ENCODE data around the gene SMIM38.

The SMIM38 gene

GRCh38 chr11:69122630-69123431, 32.9 kb upstream of the SMIM38 start:
- Histone ChIP-seq H3K27me3 (ENCODE audit: insufficient read depth, low read length, poor library complexity) (no peaks in the 10 kb centered on the region), H4K20me1 (ENCODE audit: insufficient read depth, low read length) (no peaks in the 10 kb centered on the region), H3K9ac (ENCODE audit: low read depth, low read length) (no peak overlapping the region), H3K27ac (ENCODE audit: low read length) (no peak overlapping the region), H3K4me1 (ENCODE audit: insufficient read depth, low read length) (no peaks in the 10 kb centered on the region), H3K79me2 (ENCODE audit: insufficient read depth, low read length) (no peaks in the 10 kb centered on the region), H3K4me3 (ENCODE audit: low read depth in 1 of 2, low read length in 2 of 2) (no peak overlapping the region), H3K4me2 (ENCODE audit: insufficient read depth, low read length) (no peak overlapping the region), H3K36me3 (ENCODE audit: insufficient read depth, low read length) (no peaks in the 10 kb centered on the region), H3K9me3 (ENCODE audit: insufficient read depth, low read length, severe bottlenecking) (no peaks in the 10 kb centered on the region), H2AFZ (ENCODE audit: low read depth, low read length) (no peak overlapping the region)
- TF ChIP-seq EZH2 (IDR thresholded peaks at IDR 0.05; ENCODE audit: borderline replicate concordance, low read depth, low read length, severe bottlenecking) (no peak), CTCF (IDR thresholded peaks at IDR 0.05; ENCODE audit: borderline replicate concordance, extremely low read depth, low read length, poor library complexity, severe bottlenecking) (no peak)
- ATAC-seq (ENCODE audit: insufficient read depth, low read depth) (peak; percentile 44; the same call in 1 of the 3 replicates), DNase-seq (peak; percentile 19)

GRCh38 chr11:69123593-69124545, 31.9 kb upstream of the SMIM38 start:
- H3K4me3 ChIP-seq (ENCODE audit: low read depth in 1 of 2, low read length in 2 of 2) = no peak overlapping the region
- no peak for ATAC-seq (ENCODE audit: insufficient read depth, low read depth)

GRCh38 chr11:69125861-69126260, 29.9 kb upstream of the SMIM38 start:
- no peak overlapping the region for H3K27ac ChIP-seq (ENCODE audit: low read length)
- no peaks in the 10 kb centered on the region for H3K27me3 ChIP-seq (ENCODE audit: insufficient read depth, low read length, poor library complexity)
- H3K4me2 ChIP-seq (ENCODE audit: insufficient read depth, low read length) = no peak overlapping the region
- H3K4me1 ChIP-seq (ENCODE audit: insufficient read depth, low read length) = no peaks in the 10 kb centered on the region
- no peak overlapping the region for H2AFZ ChIP-seq (ENCODE audit: low read depth, low read length)
- no peak overlapping the region for H3K4me3 ChIP-seq (ENCODE audit: low read depth in 1 of 2, low read length in 2 of 2)
- TF ChIP-seq EZH2 (IDR thresholded peaks at IDR 0.05; ENCODE audit: borderline replicate concordance, low read depth, low read length, severe bottlenecking) (no peak), CTCF (IDR thresholded peaks at IDR 0.05; ENCODE audit: borderline replicate concordance, extremely low read depth, low read length, poor library complexity, severe bottlenecking) (no peak)
- ATAC-seq (ENCODE audit: insufficient read depth, low read depth) (no peak), DNase-seq (no peak)
- no peaks in the 10 kb centered on the region for H4K20me1 ChIP-seq (ENCODE audit: insufficient read depth, low read length)
- no peaks in the 10 kb centered on the region for H3K36me3 ChIP-seq (ENCODE audit: insufficient read depth, low read length)
- no peaks in the 10 kb centered on the region for H3K79me2 ChIP-seq (ENCODE audit: insufficient read depth, low read length)
- H3K9ac ChIP-seq (ENCODE audit: low read depth, low read length) = no peak overlapping the region
- H3K9me3 ChIP-seq (ENCODE audit: insufficient read depth, low read length, severe bottlenecking) = no peaks in the 10 kb centered on the region

More at GRCh38 chr11:69123593-69124545, 31.9 kb upstream of the SMIM38 start:
- Histone ChIP-seq H3K4me2 (ENCODE audit: insufficient read depth, low read length) (no peak overlapping the region), H3K4me1 (ENCODE audit: insufficient read depth, low read length) (no peaks in the 10 kb centered on the region), H3K9ac (ENCODE audit: low read depth, low read length) (no peak overlapping the region), H3K36me3 (ENCODE audit: insufficient read depth, low read length) (no peaks in the 10 kb centered on the region), H4K20me1 (ENCODE audit: insufficient read depth, low read length) (no peaks in the 10 kb centered on the region), H3K79me2 (ENCODE audit: insufficient read depth, low read length) (no peaks in the 10 kb centered on the region), H3K27ac (ENCODE audit: low read length) (no peak overlapping the region), H2AFZ (ENCODE audit: low read depth, low read length) (no peak overlapping the region), H3K27me3 (ENCODE audit: insufficient read depth, low read length, poor library complexity) (no peaks in the 10 kb centered on the region), H3K9me3 (ENCODE audit: insufficient read depth, low read length, severe bottlenecking) (no peaks in the 10 kb centered on the region)
- DNase-seq = no peak
- TF ChIP-seq EZH2 (IDR thresholded peaks at IDR 0.05; ENCODE audit: borderline replicate concordance, low read depth, low read length, severe bottlenecking) (no peak), CTCF (IDR thresholded peaks at IDR 0.05; ENCODE audit: borderline replicate concordance, extremely low read depth, low read length, poor library complexity, severe bottlenecking) (no peak)

Measured in DND-41 (cell line).